ENCODE data around the gene ZWINT. TPM values are rescaled to one million over a fixed set of nuclear protein-coding genes. Genes with fewer than 3 reads are reported as not detected.

Gene ZWINT, protein sequence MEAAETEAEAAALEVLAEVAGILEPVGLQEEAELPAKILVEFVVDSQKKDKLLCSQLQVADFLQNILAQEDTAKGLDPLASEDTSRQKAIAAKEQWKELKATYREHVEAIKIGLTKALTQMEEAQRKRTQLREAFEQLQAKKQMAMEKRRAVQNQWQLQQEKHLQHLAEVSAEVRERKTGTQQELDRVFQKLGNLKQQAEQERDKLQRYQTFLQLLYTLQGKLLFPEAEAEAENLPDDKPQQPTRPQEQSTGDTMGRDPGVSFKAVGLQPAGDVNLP
- 6.6 and 55.9 TPM in 2 replicates for total RNA-seq

GRCh38 chr10:56360967-56361612 is at the start of gene ZWINT:
ZWINT (minus strand) TSS chr10:56361259; CDS start chr10:56361236, 23 bp downstream.

